ENCODE results near the gene RASGRF1. TPM values are rescaled to one million over a fixed set of nuclear protein-coding genes. Genes with fewer than 3 reads are reported as not detected.

Gene RASGRF1
- total and polyA plus RNA-seq, 9 of the 15 experiments (the other 6 are each of a cell fraction or from before 2014, with no cell fraction given): 0.03 to 0.58 (median 0.06) TPM; not detected in 1

DNA sequence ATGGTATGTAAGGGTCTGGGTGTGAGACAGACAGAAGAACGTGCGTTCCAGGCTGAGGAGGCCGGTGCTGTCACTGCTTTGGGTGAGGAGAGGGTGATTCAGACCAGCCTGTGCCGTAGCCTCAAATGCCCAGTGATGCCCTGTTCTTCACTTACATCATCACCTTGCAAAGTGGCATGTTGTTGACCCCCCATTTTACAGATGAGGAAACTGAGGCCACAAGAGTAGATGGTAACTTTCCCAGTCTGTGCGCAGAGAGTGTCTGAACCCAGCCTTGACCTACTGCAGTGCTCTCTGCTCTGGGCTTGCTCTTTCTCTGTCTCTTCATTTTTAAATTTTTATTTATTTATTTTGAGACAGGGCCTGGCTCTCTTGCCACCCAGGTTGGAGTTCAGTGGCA is 144.1 kb downstream of the RASGRF1 start:
- ATAC-seq (no peak), FAIRE-seq (no peak), DNase-seq (ENCODE audit: extremely low read depth in 1 of 4, low spot score in 3 of 4) (no peak)
- Histone ChIP-seq H3K4me3 (no peak overlapping the region), H3K27ac (ENCODE audit: extremely low read depth, low read depth, low read length) (no peak overlapping the region), H3K4me2 (ENCODE audit: insufficient read depth, low read length) (no peak overlapping the region), H4K20me1 (replicated peaks; ENCODE audit: control insufficient read depth, insufficient read depth, low read length) (no peaks in the 10 kb centered on the region), H3K9me3 (replicated peaks; ENCODE audit: control insufficient read depth, insufficient read depth, low read depth, low read length) (no peaks in the 10 kb centered on the region), H2AFZ (ENCODE audit: low read depth, low read length) (no peak overlapping the region), H3K9me1 (ENCODE audit: control insufficient read depth, insufficient read depth, low read length) (no peaks in the 10 kb centered on the region), H3K27me3 (ENCODE audit: control insufficient read depth in 2 of 2, insufficient read depth in 2 of 2, low read length in 2 of 2) (no peaks in the 10 kb centered on the region), H3K9ac (ENCODE audit: insufficient read depth in 1 of 2, low read depth in 2 of 2, low read length in 2 of 2) (no peak overlapping the region), H3K79me2 (ENCODE audit: control insufficient read depth, insufficient read depth, low read length) (peaks cover 32% of the 10 kb centered on the region), H3K4me1 (replicated peaks in 1 of 2; ENCODE audit: control insufficient read depth in 2 of 2, insufficient read depth in 2 of 2, low read length in 2 of 2) (peaks cover 21 to 22% of the 10 kb centered on the region in 2 experiments), H3K36me3 (ENCODE audit: control insufficient read depth, insufficient read depth, low read length) (no peaks in the 10 kb centered on the region)
- intact Hi-C loops (cut with micrococcal nuclease) (no loop called here), in situ Hi-C loops (cut with MboI) (no loop called here)
- ChIA-PET CTCF (ENCODE audit: low intra/inter-chr PET ratio) (no interaction called here), POLR2A (interaction anchor here (0.7 kb wide), 1 partner anchor 534 kb away, joined by 4 read pairs; no protein-coding TSS in a partner anchor)
- 61% methylated on average over 5 of the region's 5 CpGs for WGBS (ENCODE audit: insufficient coverage, low coverage, missing lambda C conversion rate)
- no TSS peak for BruUV-seq (replicated peaks)
- TF ChIP-seq, protein P1, sequence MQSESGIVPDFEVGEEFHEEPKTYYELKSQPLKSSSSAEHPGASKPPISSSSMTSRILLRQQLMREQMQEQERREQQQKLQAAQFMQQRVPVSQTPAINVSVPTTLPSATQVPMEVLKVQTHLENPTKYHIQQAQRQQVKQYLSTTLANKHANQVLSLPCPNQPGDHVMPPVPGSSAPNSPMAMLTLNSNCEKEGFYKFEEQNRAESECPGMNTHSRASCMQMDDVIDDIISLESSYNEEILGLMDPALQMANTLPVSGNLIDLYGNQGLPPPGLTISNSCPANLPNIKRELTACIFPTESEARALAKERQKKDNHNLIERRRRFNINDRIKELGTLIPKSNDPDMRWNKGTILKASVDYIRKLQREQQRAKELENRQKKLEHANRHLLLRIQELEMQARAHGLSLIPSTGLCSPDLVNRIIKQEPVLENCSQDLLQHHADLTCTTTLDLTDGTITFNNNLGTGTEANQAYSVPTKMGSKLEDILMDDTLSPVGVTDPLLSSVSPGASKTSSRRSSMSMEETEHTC (IDR thresholded peaks at IDR 0.05): no peak
- TF ChIP-seq POLR2AphosphoS5 (IDR thresholded peaks at IDR 0.05; ENCODE audit: control insufficient read depth, insufficient read depth, low read depth, low read length) (no peak), NCOR1 (IDR thresholded peaks at IDR 0.05) (no peak), KDM1A (IDR thresholded peaks at IDR 0.05) (peak; percentile 40 to 52; a peak in 3 of 4 replicates), ZNF24 (IDR thresholded peaks at IDR 0.05) (no peak), HOXB6 (CRISPR knock-in tag; IDR thresholded peaks at IDR 0.05; ENCODE audit: borderline replicate concordance) (no peak), CAMTA2 (CRISPR knock-in tag; conservative IDR thresholded peaks at IDR 0.05) (no peak), BCOR (IDR thresholded peaks at IDR 0.05) (peak; percentile 72), RBM25 (IDR thresholded peaks at IDR 0.05; ENCODE audit: low read depth, low read length, severe bottlenecking) (peak; percentile 95), ZNF609 (CRISPR knock-in tag; IDR thresholded peaks at IDR 0.05; ENCODE audit: borderline replicate concordance) (no peak)
